Activated CD4-positive, alpha-beta T cell treated with anti-CD3 and anti-CD28 coated beads, Interleukin-2, Interleukin-6, amounts not matched to agents 100 ng/mL and 50 ng/mL, durations not matched to agents 16 hours and 8 hours (primary cell): ENCODE data around the gene APBB1.
"Not testable (repeated sequence)": the region's sequence is repeated elsewhere in the genome, so short reads cannot be mapped to it uniquely, and the experiment has no call there.

Experiments
- DNase-seq: peaks from one replicate; pipeline ENCODE4 v3.0.0-alpha.2; 2020

Gene APBB1

GRCh38 chr11:6415797-6416196 is 3.1 kb downstream of the APBB1 start:
- DNase-seq = no peak

- DNase-seq = peak; percentile 54
Observed at GRCh38 chr11:6414874-6415328, 4.0 kb downstream of the APBB1 start.

GRCh38 chr11:6413791-6414201 is 5.1 kb downstream of the APBB1 start:
- peak; percentile 40 for DNase-seq

- DNase-seq = no peak
Observed at GRCh38 chr11:6411594-6412031, 7.3 kb downstream of the APBB1 start.

DNA sequence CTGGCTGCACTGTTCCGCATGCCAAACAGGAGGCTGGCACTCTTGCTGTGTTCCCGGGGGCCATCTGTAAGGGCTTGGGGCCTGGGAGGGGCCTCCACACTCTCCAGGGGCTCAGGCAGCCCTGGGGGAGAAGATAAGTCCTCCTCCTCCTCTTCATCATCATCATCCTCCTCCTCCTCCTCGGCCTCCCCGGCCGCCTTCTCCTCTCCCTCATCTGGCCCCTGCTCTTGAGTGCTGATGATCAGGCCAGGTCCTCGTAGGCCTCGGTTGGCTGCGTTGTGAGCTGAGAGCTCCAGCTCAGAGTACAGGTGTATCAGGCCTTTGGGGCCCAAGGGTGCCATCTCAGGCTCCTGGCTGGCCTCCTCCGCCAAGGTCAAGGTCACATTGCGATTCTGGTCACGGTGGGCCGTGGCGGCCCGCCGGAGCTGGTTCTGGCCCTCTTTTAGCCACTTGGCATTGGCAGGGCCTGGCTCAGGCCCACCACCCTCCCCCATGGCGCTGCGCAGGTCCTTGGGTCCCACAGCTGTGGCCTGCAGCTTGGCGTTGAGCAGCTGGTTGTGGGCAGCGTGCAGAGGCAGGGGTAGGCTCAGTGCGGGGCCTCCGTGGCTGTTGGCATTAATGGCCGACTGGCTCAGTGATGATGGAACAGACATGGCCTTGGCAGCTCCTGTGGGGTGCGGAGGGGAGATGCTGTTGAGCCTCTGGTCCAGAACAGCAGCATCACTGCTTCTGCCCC is 8.0 kb downstream of the APBB1 start:
- DNase-seq = no peak

- no peak for DNase-seq
Observed at GRCh38 chr11:6406370-6406769, 12.5 kb downstream of the APBB1 start.

DNA sequence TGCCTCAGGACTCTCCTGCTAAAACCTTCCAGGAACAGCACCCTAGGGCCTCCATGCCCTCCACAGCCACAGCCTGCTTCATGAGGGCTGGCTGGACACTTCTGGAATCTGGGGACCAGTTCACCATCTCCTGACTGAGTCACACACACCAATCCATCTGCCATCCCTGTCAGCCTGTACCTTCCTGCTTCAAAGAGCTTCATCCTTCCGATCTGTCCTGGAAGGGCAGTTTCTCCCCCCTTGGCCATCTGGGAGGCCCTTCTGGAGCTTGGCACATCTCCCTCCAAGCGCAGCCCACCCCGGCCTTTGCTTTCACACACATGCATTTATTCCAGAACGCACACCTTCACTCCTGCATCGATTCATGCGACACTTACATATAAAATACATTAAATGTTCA is 13.0 kb downstream of the APBB1 start:
- DNase-seq = no peak

DNA sequence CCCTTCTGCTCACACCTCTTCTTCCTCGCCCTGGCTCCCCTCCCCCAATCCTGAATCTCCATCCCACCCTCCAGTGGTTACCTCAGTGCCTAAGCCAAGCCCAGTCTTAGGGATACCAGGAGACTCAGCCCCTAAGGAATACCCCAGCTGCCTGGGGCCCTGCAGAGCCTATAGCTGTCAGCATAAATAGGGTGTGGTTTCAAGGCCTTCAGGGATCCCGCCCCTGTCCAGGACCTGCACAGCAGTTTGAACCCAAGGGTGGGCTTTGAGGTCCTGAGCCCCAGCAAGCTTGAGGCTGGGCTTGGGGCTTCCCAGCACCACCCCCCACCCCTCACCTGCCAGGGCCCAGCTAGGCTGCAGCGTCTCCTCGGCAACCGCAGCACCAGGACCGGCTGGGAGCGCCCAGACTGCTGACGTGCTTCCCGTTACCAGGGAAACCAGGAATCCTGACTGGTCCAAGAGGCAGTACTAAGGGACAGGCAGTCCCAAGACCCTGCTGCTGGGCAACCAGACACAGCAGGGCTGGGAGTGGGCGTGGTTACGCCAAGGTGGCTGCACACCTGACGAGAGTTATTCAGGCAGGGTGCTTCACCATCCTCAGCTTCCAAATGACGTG is 13.7 kb downstream of the APBB1 start:
- DNase-seq = no peak

- DNase-seq = peak; percentile 17
Observed at GRCh38 chr11:6404342-6405051, 14.4 kb downstream of the APBB1 start.

GRCh38 chr11:6403539-6403938 is 15.4 kb downstream of the APBB1 start:
- no peak for DNase-seq

DNA sequence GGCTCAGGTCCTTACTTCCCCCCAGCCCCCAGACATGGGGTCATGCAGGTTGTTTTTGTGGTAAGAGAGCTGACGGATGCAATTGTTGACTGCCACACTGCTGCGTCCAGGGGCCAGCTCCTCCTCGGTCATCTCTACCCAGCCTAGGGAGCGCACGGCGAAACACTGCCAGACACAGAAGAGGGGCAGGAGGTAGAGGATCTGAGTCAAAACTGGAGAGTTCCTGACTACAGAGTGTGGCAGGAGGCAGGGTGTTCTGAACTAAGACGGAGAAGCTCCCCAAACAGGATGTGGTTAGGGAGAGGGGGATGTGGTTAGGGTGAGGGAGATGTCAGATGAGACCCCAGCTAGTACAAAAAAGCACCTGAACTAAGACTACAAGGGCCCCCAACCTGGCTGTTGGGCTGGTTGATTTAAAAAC is 16.3 kb downstream of the APBB1 start:
- DNase-seq = peak; percentile 93

DNA sequence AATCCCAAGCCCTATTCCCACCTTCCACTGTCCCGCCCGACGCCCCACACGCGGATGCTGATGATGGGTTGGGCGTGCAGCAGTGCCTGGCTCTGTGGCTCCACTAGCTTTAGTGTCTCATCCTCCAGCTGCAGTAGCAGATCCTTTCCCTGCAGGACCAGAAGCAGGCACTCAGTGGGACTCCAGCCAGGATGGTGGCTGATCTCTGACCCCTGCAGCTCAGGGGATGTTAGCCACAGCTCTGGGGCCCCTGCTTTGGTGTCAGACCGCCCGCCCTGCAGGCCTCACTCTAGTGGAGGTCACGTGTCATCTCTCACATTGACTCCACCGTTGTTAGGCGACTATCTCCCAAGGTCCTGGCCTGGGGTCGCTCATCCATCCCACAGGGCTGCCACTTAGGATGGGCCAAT is 16.8 kb downstream of the APBB1 start:
- DNase-seq = peak; percentile 62

GRCh38 chr11:6401464-6401863 is 17.4 kb downstream of the APBB1 start:
- no peak for DNase-seq

DNA sequence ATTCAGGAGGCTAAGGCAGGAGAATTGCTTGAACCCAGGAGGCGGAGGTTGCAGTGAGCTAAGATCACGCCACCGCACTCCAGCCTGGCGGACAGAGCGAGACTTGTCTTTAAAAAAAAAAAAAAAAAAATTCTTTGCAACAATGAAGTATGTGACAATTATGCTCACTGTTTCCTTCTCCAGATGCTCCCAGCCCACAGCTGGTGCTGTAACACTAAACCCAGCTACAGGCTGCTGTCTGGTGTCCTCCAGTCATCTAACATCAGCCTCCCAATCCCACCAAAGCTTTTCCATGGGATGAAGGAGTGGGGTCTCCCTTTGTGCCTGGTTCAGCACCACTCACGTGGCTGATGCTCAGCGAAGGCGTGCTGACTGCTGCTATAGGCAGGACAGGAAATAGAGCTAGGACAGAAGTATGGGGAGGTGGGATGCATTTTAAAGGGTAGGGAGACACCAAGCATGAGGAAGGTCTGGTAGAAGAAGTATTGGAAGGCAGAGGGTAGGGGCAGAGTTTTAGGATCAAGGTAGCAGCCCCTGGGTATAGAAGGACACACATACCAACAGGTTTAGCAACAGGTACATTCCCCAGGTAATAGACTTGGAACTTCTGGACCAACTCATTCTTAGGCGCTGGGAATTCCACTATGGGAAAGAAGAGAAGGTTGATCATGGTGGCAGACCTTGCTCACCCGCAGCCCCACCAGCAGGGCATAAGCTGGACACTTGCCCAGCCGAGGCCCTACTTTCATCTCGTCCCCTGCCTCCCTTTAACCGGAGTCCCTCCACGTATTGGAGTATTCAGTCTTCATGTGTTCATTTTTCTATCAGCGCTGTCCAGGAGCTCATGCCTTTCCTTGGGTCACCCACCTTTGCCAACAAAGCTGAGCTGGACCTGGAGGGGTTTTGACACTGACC is 18.2 kb downstream of the APBB1 start:
- no peak for DNase-seq

- no peak for DNase-seq
Observed at GRCh38 chr11:6397636-6398035, 21.3 kb downstream of the APBB1 start.

DNA sequence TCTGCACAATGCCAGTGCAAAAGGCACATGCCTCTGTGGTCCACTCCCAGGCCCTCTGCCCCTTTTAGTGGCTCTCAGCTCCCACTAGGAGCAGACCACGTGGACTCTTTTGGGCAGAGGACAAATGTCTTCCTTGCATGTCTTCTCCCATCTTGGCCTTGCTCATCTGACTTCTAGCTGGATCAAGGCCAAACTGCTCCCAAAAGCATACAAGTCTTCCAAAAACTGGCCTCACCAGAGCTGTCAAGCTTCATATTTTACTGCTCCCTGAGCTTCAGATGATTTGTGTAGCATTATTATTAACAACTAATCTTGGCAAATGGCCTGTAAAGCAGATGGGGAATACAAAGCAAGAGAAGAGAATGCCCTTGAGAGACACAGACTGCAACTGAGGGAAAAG is 21.7 kb downstream of the APBB1 start:
- no peak for DNase-seq

GRCh38 chr11:6395470-6396060 is 23.3 kb downstream of the APBB1 start:
- DNase-seq = no peak

GRCh38 chr11:6393989-6394670 is 24.8 kb downstream of the APBB1 start:
- DNase-seq = no peak

DNA sequence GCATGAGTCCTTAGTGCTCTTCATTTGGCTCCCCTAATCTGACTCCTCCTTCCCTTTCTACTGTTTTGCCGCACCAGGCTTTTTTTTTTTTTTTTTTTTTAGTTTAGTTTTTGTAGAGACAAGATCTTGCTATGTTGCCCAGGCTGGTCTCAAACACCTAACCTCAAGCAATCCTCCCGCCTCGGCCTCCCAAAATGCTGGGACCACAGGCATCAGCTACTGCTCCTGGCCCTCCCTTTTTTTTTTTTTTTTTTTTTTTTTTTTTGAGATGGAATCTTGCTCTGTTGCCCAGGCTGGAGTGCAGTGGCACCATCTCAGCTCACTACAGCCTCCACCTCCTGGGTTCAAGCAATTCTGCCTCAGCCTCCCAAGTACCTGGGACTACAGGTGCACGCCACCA is 26.6 kb downstream of the APBB1 start:
- DNase-seq = not testable (repeated sequence)

- no peak for DNase-seq
Observed at GRCh38 chr11:6391537-6392134, 27.3 kb downstream of the APBB1 start.
